ENCODE results near the gene GPC6.

DNA sequence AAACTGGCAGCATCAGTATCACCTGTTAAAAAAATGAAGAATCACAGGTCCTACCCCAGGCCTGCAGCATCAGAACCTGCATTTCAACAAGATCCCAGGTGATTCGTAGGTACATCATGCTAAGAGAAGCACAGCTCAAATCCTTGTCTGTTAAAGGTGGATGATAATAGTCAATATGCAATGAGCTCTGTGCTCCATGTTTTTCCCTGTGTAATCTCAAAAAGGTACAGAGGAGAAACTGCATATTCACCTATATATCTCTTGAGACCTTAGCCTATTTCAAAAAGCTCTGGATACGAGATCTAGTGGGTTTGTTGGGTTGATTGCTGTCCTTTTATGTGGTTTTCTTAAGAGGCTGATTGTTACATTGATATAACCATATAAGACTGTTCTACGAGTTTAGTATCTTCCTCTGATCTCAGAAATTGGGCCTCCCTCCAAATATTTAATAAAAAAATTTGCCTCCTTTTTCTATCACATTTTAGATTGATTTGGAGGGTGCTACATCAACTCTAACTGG, 1104.0 kb downstream of the GPC6 start:
- TF ChIP-seq, protein P1, sequence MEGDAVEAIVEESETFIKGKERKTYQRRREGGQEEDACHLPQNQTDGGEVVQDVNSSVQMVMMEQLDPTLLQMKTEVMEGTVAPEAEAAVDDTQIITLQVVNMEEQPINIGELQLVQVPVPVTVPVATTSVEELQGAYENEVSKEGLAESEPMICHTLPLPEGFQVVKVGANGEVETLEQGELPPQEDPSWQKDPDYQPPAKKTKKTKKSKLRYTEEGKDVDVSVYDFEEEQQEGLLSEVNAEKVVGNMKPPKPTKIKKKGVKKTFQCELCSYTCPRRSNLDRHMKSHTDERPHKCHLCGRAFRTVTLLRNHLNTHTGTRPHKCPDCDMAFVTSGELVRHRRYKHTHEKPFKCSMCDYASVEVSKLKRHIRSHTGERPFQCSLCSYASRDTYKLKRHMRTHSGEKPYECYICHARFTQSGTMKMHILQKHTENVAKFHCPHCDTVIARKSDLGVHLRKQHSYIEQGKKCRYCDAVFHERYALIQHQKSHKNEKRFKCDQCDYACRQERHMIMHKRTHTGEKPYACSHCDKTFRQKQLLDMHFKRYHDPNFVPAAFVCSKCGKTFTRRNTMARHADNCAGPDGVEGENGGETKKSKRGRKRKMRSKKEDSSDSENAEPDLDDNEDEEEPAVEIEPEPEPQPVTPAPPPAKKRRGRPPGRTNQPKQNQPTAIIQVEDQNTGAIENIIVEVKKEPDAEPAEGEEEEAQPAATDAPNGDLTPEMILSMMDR (IDR thresholded peaks at IDR 0.05; ENCODE audit: low read depth, low read length) = no peak
- TF ChIP-seq POLR2A (IDR thresholded peaks at IDR 0.05; ENCODE audit: extremely low read depth, insufficient read length) = no peak
- TF ChIP-seq, protein P2, sequence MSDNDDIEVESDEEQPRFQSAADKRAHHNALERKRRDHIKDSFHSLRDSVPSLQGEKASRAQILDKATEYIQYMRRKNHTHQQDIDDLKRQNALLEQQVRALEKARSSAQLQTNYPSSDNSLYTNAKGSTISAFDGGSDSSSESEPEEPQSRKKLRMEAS (IDR thresholded peaks at IDR 0.05; ENCODE audit: low read depth, low read length) = no peak

Data from NB4 (cell line).